HuH-7.5 (cell line): ENCODE measurements around the gene ZNF433.
"Not testable (repeated sequence)": the region's sequence is repeated elsewhere in the genome, so short reads cannot be mapped to it uniquely, and the experiment has no call there.

Experiments used
- DNase-seq: peaks from one replicate; pipeline ENCODE4 v3.0.0; 2011; ENCODE audit warnings: low spot score

ZNF433 gene

DNA sequence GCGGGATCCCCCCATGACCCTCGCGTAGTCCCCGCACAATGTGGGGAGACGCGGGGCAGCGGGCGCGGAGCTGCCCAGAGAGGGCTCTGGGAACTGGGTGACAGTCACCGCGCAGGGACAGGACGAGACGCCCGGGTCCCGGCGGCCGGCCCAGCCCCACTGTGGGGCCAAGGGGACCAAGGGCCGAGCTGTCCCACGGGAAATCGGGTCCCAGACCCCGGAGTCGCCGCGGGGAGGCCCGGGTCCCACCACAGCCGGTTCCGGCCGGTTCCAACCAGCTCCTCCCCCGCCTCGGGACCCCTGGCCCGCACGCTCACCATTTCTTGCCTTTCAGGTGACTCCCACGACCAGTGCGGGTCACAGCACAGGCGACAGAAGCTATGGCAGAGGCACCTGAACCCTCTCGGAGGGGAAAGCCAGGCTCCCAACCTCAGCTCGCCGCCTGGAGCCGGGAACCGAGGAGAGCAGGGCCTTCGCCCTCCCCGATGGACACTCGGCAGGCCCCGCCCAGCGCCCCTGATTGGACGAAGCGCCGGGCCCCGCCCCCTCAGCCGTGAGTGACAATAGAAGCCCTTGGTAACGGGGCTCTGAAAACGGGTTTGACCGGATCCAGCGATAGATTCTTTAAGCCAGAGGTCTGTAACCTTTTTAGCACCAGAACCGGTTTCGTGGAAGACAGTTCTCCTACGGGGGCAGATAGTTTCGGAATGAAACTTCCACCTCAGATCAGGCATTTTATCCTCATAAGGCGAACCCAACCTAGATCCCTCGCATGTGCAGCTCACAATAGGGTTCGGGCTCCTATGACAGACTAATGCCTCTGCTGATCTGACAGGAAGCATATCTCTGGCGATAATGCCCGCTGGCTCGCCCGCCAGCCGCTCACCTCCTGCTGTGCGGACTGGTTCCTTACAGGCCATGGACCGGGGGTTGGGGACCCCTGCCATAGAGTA, at the start of gene ZNF433:
Gene ZNF433 (minus strand): TSS at position 460 of the 953 bp plus-strand sequence. CDS start 140 bp downstream, at position 320.
- DNase-seq: peak; percentile 80

DNA sequence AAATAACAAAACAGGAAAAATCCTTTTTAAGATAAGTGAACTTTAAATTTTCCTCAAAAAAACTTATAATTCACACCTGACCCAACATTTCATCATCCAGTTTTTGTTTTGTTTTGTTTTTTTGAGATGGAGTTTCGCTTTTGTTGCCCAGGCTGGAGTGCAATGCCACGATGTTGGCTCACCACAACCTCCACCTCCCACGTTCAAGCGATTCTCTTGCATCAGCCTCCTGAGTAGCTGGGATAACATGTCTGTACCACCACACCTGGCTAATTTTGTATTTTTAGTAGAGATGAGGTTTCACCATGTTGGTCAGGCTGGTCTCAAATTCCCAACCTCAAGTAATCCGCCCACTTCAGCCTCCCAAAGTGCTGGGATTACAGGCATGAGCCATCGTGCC, 47.9 kb upstream of the ZNF433 start:
- DNase-seq: not testable (repeated sequence)

DNA sequence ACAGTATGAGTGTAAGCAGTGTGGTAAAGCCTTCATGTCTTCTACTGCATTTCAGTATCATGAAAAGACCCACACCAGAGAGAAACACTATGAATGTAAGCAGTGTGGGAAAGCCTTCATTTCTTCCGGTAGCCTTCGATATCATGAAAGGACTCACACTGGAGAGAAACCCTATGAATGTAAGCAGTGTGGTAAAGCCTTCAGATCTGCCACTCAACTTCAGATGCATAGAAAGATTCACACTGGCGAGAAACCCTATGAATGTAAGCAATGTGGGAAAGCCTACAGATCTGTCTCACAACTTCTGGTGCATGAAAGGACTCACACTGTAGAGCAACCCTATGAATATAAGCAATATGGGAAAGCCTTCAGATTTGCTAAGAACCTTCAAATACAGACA, 41.9 kb upstream of the ZNF433 start:
- DNase-seq: no peak

DNA sequence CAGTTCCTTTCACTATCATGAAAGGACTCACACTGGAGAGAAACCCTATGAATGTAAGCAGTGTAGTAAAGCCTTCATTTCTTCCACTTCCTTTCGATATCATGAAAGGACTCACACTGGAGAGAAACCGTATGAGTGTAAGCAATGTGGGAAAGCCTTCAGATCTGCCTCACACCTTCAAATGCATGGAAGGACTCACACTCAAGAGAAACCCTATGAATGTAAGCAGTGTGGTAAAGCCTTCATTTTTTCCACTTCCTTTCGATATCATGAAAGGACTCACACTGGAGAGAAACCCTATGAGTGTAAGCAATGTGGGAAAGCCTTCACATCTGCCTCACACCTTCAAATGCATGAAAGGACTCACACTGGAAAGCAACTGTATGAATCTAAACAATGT, 40.9 kb upstream of the ZNF433 start:
- not testable (repeated sequence) for DNase-seq

DNA sequence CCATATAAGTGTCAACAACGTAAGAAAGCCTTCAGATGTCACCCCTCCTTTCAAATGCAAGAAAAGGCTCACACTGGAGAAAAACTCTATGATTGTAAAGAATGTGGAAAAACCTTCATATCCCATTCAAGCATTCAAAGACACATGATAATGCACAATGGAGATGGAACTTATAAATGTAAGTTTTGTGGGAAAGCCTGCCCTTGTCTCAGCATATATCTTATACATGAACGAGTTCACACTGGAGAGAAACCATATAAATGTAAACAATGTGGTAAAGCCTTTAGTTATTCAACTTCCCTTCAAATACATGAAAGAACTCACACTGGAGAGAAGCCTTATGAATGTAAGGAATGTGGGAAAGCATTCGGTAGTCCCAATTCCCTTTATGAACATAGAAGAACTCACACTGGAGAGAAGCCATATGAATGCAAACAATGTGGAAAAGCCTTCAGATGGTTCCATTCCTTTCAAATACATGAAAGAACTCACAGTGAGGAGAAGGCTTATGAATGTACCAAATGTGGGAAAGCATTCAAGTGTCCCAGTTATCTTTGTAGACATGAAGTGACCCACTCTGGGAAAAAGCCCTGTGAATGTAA, 40.2 kb upstream of the ZNF433 start:
- DNase-seq: no peak

DNA sequence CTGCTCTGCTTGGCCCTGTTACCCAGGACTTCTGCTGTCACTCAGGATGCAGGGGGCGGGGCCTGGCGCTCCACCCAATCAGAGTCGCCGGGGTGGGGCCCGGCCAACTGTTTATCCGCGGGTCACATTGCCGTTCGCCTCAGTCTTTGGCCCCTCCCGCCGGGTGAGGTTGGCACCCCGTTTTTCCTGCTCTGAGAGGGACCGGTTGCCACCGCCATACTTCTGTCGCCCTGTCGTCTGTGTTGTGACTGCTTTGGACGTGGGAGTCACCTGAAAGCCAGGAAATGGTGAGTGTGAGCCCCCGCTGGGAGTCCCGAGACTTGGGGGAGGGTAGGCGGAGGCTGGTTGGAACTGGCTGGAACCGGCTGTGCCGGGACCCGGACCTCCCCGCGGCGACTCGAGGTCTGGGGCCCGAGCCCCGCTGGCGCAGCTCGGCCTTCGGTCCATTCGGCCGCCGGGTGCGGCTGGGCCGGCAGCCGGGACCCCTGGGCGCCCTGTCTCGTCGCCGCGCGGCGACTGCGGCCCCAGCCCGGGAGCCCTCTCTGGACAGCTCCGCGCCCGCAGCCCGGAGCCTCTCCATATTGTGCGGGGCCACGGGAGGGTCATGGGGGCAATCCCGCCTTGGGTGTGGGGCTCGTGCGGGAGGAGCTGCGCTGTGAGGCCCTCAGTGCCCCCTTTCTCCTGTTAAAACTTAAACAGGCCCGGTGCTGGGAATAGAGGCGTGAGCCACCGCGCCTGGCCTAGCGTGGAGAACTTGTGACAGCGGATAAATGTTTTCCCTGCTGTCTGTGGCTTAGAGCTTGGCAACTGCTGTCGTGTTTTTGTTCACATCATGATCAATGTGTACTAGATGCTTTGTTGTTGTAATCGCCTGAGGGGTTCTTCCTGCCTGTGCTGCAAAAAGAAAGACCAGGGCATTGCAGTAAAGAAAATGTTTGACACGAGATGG, 29.4 kb upstream of the ZNF433 start, which contains the start of gene ZNF844:
Gene ZNF844 (plus strand): TSS at position 142 of the 949 bp plus-strand sequence. CDS start 143 bp downstream, at position 285.
- DNase-seq: peak; percentile 89

DNA sequence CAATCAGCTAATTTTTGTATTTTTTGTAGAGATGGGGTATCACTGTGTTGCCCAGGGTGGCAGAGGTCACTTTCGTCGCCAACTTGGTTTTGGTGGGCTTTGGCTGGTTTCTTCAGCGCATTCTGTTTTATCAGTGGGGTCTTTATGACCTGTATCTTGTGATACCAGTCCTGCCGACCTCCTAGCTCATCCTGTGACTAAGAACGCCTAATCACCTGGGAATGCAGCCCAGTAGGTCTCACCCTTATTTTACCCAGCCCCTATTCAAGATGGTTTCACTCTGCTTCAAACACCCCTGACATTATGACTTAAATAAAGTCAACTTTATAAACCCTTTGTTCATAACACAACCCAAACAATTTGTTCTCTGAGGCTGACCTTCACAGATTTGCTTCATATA, 20.3 kb upstream of the ZNF433 start:
- no peak for DNase-seq

DNA sequence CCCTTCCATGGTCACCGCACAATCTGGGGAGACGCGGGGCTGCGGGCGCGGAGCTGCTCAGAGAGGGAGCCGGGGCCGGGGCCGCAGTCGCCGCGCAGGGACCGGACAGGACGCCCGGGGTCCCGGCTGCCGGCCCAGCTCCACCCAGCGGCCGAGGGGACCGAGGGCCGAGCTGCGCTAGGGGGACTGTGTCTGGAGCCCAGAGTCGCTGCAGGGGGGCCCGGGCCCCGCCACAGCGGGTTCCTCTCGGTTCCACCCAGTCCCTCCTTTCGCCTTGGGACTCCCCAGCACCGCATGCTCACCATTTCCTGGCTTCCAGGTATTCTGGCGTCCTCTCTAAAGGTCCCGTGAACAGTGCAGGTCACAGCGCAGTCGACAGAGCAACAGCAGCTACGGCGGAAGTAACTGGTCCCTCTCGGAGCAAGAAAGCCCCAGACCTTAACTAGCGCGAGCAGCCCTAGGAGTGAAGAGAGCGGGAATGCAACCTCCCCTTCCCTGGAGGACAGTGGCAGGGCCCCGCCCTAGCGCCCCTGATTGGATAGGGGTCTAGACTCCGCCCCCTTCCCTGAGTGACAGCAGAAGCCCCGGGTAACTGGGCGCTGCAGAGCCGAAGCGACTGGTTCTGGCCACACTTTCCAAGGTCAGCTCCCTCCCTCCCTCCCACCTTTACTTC, 17.2 kb upstream of the ZNF433 start, which contains the start of gene ZNF878:
Gene ZNF878 (minus strand): TSS at position 465 of the 673 bp plus-strand sequence. CDS start 160 bp downstream, at position 305.
- peak; percentile 82 for DNase-seq

DNA sequence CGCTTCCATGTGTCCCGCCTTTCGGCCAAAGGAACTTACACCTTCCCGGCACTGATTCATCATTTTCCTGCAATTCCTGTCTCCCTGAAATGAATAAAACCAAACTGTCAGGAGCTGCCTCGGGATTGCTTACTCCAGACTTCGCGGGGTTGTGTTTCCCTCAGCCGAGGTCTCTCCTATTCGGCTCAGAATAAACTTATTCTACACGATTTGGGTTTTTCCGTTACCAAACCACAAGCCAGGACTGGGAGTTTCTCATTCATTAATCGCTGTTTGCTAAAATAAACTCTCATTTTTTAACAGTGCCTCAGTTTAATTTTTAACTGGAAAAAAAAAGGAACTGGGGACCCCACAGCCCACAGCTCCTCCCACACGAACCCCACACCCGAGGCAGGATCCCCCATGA, 16.6 kb upstream of the ZNF433 start:
- no peak for DNase-seq

DNA sequence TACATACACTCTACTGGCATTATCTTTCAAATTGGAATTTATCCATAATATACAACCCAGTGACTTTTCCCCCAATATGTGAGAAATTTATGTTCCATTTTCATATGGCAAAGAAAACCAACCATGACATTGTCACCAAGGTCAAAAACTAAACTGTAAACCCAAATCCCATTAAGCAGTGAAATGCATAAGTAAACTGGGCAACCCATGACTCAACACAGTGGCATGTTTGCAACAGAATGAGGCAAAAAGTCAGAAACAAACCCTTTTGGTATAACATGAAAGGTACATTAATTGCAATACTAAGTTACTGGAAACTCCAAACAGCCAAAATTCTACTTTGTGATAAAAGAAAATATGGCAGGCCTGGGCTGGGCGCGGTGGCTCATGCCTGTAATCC, 12.4 kb upstream of the ZNF433 start:
- no peak for DNase-seq

DNA sequence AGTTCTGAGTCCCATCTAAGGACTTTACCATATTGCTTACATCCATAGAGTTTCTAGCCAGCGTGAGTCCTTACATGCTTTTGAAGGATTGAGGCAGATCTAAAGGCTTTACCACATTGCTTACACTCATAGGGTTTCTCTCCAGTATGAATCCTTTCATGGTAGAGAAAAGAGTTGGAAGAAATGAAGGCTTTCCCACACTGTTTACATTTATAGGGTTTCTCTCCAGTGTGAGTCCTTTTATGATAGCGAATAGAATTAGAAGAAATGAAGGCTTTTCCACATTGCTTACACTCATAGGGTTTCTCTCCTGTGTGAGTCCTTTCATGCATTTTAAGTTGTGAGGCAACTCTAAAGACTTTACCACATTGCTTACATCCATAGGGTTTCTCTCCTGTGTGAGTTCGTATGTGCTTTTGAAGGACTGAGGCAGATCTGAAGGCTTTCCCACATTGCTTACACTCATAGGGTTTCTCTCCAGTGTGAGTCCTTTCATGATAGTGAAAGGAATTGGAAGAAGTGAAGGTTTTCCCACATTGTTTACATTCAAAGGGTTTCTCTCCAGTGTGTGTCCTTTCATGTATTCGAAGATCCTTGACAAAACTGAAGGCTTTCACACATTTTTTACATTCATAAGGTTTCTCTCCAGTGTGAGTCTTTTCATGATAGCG, 8.4 kb upstream of the ZNF433 start:
- DNase-seq: no peak

DNA sequence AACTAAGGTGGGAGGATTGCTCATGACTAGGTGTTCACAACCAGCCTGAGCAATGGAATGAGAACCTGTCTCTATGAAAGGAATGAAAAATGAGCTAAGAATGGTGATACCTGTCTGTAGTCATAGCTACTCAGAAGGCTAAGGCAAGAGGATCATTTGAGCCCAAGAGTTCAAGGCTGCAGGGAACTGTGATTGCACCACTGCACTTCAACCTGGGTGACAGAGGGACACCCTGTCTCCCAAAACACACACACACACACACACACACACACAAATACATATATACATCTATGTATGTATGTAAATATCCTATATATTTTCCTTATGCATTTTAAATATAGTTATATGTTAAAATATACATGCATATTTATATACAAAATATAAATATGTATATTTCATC, 7.4 kb upstream of the ZNF433 start:
- no peak for DNase-seq

DNA sequence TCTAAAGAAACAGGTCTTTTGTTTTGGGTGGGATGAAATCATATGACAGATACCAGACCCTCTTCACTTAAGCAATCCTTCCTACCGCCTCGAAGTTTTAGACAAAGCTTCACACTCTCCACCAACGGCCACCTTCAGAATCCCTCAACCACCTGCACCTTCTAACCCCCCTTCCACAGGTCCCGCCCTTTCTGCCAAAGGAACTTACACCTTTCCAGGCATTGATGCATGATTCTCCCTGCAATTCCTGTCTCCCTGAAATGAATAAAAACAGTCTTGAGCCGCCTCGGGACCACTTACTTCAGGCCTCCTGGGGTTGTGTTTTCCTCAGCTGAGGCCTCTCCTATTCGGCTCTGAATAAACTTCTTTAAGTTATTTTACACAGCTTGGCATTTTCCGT, 859 bp downstream of the ZNF433 start:
- DNase-seq: no peak

DNA sequence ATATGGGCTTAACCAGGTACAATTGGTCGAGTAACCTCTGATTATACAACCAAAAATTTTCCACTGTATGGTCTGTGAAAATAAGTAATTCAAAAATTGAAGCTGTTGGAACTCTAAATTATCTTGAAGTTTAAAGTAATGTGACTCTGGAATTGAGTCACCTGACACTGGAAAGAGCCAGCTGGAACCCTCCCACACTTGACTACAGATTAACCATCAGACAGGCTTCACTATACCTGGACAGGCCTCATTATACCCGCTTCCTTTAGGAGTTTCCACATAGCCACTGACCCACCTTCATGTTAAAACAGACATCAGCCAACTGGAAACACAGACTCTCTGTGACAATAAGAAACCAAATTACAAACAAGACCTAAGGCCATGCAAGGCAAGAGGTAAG, 1.3 kb downstream of the ZNF433 start:
- DNase-seq: no peak

DNA sequence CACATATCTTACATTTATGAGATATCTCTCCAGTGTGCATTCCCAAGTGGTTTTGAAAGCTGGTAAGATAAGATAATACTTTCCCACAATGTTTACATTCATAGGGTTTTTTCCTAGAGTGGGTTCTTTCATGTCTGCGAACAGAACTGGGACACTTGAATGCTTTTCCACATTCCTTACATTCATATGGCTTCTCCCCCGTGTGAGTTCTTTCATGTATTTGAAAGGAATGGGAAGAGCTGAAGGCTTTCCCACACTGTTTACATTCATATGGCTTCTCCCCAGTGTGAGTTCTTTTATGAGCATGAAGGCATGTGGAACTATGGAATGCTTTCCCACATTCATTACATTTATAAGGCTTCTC, 19.7 kb downstream of the ZNF433 start:
- DNase-seq: no peak

DNA sequence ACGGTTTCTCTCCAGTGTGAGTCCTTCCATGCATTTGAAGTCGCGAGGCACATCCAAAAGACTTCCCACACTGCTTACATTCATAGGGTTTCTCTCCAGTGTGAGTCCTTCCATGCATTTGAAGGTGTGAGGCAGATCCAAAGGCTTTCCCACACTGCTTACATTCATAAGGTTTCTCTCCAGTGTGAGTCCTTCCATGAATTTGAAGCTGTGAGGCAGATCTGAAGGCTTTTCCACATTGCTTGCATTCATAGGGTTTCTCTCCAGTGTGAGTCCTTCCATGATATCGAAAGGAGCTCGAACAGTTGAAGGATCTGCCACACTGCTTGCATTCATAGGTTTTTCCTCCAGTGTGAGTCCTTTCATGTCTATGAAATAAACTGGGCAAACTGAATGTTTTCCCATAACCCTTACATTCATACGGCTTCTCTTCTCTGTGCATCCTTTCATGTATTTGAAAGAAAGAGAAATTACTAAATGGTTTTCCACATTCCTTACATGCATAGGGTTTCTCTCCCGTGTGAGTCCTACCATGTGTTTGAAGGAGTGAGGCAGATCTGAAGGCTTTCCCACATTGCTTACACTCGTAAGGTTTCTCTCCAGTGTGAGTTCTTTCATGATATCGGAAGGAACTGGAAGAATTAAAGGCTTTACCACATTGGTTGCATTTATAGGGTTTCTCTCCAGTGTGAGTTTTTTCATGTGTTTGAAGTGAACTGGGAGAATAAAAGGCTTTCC, 20.3 kb downstream of the ZNF433 start:
- DNase-seq: no peak

DNA sequence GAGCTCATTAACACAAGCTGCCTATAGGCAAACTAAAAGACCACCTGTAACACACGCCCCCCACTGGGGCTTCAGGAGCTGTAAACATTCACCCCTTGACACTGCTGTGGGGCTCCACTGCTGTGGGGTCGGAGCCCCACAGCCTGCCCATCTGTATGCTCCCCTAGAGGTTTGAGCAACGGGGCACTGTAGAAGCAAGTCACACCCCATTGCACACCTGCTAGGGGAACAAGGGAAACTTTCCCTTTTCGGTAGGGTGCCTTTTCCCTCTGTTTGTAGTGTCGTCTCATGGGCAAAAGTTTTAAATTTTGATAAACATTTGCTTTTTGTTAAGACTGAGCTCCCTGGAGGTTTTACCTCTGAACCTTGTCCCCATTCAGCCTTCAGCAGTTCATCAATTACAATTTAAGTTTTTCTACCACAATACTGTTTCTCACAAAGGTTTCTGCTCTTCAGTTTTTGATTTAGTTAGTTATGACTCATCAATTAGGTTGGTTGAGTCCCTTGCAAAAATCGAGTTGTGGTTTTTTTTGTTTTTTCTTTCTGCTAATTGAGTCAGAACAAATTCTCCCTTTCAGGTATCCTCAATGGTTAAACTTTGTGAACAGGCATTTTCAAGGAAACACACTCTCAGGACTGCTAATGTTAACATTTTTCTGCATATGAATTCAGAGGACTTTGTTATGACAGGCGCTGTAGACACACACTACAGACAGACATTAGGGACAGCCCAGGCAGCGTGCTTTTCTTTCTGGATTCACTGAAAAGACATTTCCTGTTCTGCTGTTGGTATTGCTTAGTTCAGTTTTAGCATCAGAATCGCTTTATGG, 35.1 kb downstream of the ZNF433 start:
- no peak for DNase-seq

DNA sequence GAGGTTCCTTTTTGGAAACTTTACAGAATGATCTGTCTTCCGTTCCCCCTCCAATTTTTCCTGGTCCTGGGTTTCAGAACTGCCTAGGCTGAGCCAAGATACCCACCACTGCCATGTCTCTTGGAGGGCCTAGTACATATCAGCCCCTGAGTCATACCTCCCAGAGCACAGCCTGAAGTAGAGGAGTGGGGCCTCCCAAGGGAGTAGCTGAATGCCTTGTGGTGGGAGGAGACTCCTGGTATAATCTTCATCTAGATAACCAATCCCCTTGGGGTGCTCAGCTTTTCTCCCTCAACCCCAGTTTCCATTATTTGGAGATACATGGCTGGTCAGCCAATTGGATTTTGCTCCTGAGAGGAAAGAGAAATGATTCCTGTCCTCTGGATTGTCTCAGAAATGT, 40.3 kb downstream of the ZNF433 start:
- no peak for DNase-seq

DNA sequence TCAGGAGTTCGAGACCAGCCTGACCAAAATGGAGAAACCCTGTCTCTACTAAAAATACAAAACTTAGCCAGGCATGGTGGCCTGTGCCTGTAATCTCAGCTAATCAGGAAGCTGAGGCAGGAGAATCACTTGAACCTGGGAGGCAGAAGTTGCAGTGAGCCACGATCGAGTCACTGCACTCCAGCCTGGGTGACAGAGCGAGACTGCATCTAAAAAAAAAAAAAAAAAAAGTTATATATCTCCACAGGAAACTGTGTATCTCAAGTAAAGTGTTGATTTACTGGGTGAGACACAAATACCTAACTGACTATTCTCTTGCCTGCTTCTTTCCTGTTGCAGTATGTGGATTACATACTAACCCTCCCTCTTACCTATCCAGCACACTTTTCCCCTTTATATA, 43.6 kb downstream of the ZNF433 start:
- DNase-seq: not testable (repeated sequence)
